Karpas-422 (cell line): Measurements from ENCODE around the gene NPL. TPM values are rescaled to one million over a fixed set of nuclear protein-coding genes. Genes with fewer than 3 reads are reported as not detected.

Experiments used
- DNase-seq: peaks from one replicate; pipeline ENCODE4 v3.0.0-alpha.2; 2015
- H2AFZ ChIP-seq: fragments of 200-600 bp; sonication (generic); 2 replicates; pipeline ENCODE4 v1.6.1; 2014; ENCODE audit warnings: antibody characterized with exemption, low read length, mixed read lengths
- H3K27ac ChIP-seq: fragments of 200-600 bp; sonication (generic); 2 replicates; pipeline ENCODE4 v1.5.1; 2014; ENCODE audit warnings: mild to moderate bottlenecking, low read length, moderate library complexity
- H3K27me3 ChIP-seq: fragments of 200-600 bp; sonication (generic); 2 replicates; pipeline ENCODE4 v1.6.1; 2014; ENCODE audit warnings: low read length, mixed read lengths
- H3K36me3 ChIP-seq: fragments of 200-600 bp; sonication (generic); 2 replicates; pipeline ENCODE4 v1.6.1; 2014; ENCODE audit warnings: low read length, mixed read lengths; ENCODE audit not compliant: insufficient read depth
- H3K4me1 ChIP-seq: fragments of 200-600 bp; sonication (generic); 2 replicates; pipeline ENCODE4 v1.6.1; 2014; ENCODE audit warnings: mild to moderate bottlenecking, low read length, mixed read lengths
- H3K4me2 ChIP-seq: fragments of 200-600 bp; sonication (generic); 2 replicates; pipeline ENCODE4 v1.6.1; 2014; ENCODE audit warnings: low read length, low read depth, mild to moderate bottlenecking; ENCODE audit not compliant: poor library complexity, severe bottlenecking
- H3K4me3 ChIP-seq: fragments of 200-600 bp; sonication (generic); 2 replicates; pipeline ENCODE4 v1.5.1; 2014; ENCODE audit warnings: mild to moderate bottlenecking, antibody characterized with exemption, low read length, mixed read lengths
- H3K79me2 ChIP-seq: fragments of 200-600 bp; sonication (generic); 2 replicates; pipeline ENCODE4 v1.6.1; 2014; ENCODE audit warnings: mild to moderate bottlenecking, low read length, mixed read lengths
- H3K9ac ChIP-seq: fragments of 200-600 bp; sonication (generic); 2 replicates; pipeline ENCODE4 v1.6.0; 2014; ENCODE audit warnings: low read length
- H3K9me2 ChIP-seq: fragments of 200-600 bp; sonication (generic), shearing (Covaris generic); replicated peaks from 2 replicates; pipeline ENCODE4 v1.6.0; 2014; ENCODE audit warnings: mild to moderate bottlenecking, low read length, moderate library complexity; ENCODE audit not compliant: insufficient read depth
- H3K9me3 ChIP-seq: fragments of 300-700, 200-600 bp; sonication (generic); 2 replicates; pipeline ENCODE4 v1.6.1; 2014; ENCODE audit warnings: low read length, mixed read lengths
- H4K20me1 ChIP-seq: fragments of 200-600 bp; sonication (generic); 2 replicates; pipeline ENCODE4 v1.6.1; 2014; ENCODE audit warnings: mild to moderate bottlenecking, antibody characterized with exemption, low read length, low read depth; ENCODE audit not compliant: insufficient read depth
- total RNA-seq: library from RNA; depleted of rRNA; stranded (reverse); fragments of >200 nt; shearing (Covaris generic); gene quantifications from 2 replicates; pipeline ENCODE4 v1.2.3, GENCODE V29; 2014; ENCODE audit warnings: low replicate concordance

The NPL gene
- total RNA-seq, 1 experiment from 2014 or later: 3.2 TPM

DNA sequence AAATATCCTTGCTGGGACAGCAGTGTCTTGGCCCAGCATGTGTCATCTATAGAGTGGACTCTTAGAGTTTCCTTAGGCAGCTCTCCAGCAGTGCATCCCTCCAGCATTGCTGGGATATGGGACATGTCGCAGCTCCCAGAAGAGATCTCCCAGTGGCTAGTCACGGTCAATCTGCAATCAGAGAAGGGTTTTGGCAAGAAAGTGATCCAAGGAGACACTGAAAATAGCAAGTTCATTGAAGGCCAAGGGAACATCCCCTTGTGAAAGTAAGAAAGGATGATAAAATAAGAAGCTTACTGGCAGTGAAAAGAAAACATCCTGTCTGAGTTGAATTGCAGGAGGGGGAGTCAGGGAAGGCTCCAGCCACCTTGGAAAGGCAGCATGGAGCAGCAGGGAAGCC lies 19.3 kb upstream of the NPL start:
- no peaks in the 10 kb centered on the region for H3K27me3 ChIP-seq
- no peaks in the 10 kb centered on the region for H3K4me1 ChIP-seq
- no peaks in the 10 kb centered on the region for H4K20me1 ChIP-seq
- H3K9me2 ChIP-seq: no peaks in the 10 kb centered on the region
- H3K4me2 ChIP-seq: no peak overlapping the region
- H3K9ac ChIP-seq: no peak overlapping the region
- no peak overlapping the region for H3K4me3 ChIP-seq
- H3K9me3 ChIP-seq: no peaks in the 10 kb centered on the region
- no peaks in the 10 kb centered on the region for H3K79me2 ChIP-seq
- H2AFZ ChIP-seq: no peak overlapping the region
- H3K27ac ChIP-seq: no peak overlapping the region
- H3K36me3 ChIP-seq: no peaks in the 10 kb centered on the region
- DNase-seq: no peak

DNA sequence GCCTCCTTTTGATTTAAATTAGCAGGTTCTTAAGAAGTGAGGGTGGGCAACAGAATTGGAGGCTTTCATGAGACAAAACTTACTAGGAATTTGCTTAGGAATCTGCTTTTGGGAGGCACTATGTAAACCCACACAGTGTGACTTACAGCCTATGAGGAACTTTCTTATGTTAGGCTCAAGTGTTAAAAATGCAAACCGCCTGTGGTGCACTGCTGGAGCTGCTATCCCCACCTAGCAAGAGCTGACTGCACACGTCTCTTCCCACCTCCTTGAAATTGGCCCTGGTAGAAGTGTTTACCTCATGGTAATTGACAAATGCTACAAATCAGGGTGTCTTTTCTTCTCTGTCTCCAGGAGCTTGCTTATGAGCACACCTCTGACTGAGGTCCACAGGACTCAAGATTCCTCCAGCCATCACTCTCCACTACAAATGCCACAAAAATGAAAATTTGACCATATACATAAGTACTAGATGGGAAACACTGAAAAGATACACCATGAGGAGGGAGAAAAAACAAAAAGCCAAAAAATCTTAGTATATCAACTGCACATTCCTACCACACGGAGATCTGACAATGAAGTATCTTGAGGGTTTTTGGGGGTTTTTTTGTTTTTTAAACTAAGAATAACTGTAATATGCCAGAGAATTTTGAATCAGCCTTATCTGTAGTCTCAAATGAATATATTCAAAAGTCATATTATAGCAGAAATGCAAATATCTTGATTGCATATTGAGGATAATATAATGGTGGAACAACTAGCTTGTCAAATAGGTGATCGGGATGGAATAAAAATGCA lies 18.2 kb upstream of the NPL start:
- no peak overlapping the region for H3K4me2 ChIP-seq
- H3K4me1 ChIP-seq: no peaks in the 10 kb centered on the region
- no peaks in the 10 kb centered on the region for H3K36me3 ChIP-seq
- H3K9me2 ChIP-seq: no peaks in the 10 kb centered on the region
- H3K9me3 ChIP-seq: no peaks in the 10 kb centered on the region
- H3K4me3 ChIP-seq: no peak overlapping the region
- H4K20me1 ChIP-seq: no peaks in the 10 kb centered on the region
- H3K27ac ChIP-seq: no peak overlapping the region
- H3K9ac ChIP-seq: no peak overlapping the region
- DNase-seq: no peak
- H3K27me3 ChIP-seq: no peaks in the 10 kb centered on the region
- H3K79me2 ChIP-seq: no peaks in the 10 kb centered on the region
- H2AFZ ChIP-seq: no peak overlapping the region

DNA sequence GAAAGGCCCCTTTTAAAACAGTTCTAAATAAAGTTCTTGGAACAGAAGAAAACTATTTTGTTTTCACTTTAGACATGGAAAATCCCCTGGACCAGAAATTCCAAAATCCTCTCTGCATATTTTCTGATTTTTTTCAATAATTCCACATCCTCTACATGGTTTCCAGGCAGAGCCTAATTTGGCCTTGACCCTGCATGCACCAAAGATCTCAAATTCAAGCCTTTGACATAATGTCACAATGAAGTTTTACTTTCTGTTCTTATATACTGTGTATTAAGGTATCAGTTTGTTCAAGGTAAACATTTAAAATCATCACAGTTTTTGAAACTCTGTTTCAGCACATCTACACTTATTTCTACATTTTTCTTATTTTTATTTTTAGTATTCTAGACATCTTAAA lies 12.2 kb upstream of the NPL start:
- Histone ChIP-seq H2AFZ (no peak overlapping the region), H3K4me3 (no peak overlapping the region), H3K9me3 (no peaks in the 10 kb centered on the region), H3K4me2 (no peak overlapping the region), H3K36me3 (no peaks in the 10 kb centered on the region), H3K9ac (no peak overlapping the region), H4K20me1 (no peaks in the 10 kb centered on the region), H3K27ac (no peak overlapping the region), H3K27me3 (no peaks in the 10 kb centered on the region), H3K4me1 (peaks cover 19% of the 10 kb centered on the region), H3K9me2 (no peaks in the 10 kb centered on the region), H3K79me2 (no peaks in the 10 kb centered on the region)
- DNase-seq: no peak

DNA sequence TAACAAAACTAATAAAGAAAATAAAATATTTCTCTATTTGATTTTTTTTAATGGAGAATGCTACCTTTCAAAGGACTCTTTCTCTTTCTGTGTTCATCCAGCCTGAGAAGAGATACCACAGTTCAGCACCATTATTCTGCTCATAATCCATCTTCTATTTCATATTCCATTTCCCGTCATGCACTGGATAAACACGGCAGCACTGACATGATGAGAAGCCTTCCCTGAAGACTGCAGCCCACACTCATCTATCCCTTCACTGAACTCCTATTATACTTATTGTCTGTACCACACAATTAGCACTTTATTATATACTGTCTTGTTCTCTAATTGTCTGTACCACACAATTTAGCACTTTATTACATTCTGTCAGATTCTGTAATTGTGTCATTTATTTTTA lies 10.7 kb upstream of the NPL start:
- no peaks in the 10 kb centered on the region for H3K27me3 ChIP-seq
- no peaks in the 10 kb centered on the region for H3K9me3 ChIP-seq
- no peak overlapping the region for H3K27ac ChIP-seq
- no peak for DNase-seq
- no peak overlapping the region for H3K4me2 ChIP-seq
- no peak overlapping the region for H3K9ac ChIP-seq
- H3K4me3 ChIP-seq: no peak overlapping the region
- H3K9me2 ChIP-seq: no peaks in the 10 kb centered on the region
- no peaks in the 10 kb centered on the region for H3K79me2 ChIP-seq
- no peaks in the 10 kb centered on the region for H4K20me1 ChIP-seq
- H3K36me3 ChIP-seq: no peaks in the 10 kb centered on the region
- no peak overlapping the region for H2AFZ ChIP-seq
- peaks cover 25% of the 10 kb centered on the region for H3K4me1 ChIP-seq

DNA sequence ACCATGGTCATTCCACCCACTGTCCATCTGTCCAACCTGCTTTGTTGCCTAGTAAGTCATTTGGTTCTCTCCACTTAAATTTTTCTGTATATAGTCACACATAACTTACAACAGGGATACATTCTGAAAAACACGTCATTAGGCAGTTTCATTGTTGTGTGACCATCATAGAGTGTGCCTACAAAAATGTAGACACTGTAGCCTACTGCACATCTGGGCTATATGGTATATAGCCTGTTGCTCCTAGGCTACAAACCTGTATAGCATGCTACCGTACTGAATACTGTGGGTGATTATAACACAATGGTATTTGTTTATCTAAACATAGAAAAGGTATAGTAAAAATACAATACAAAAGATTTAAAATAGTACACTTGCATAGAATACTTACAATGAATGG lies 10.0 kb upstream of the NPL start:
- no peak for DNase-seq
- no peak overlapping the region for H3K9ac ChIP-seq
- peaks cover 25% of the 10 kb centered on the region for H3K4me1 ChIP-seq
- no peaks in the 10 kb centered on the region for H4K20me1 ChIP-seq
- H3K36me3 ChIP-seq: no peaks in the 10 kb centered on the region
- H3K4me2 ChIP-seq: no peak overlapping the region
- no peaks in the 10 kb centered on the region for H3K27me3 ChIP-seq
- H3K9me2 ChIP-seq: no peaks in the 10 kb centered on the region
- H2AFZ ChIP-seq: no peak overlapping the region
- H3K79me2 ChIP-seq: no peaks in the 10 kb centered on the region
- H3K4me3 ChIP-seq: no peak overlapping the region
- H3K27ac ChIP-seq: no peak overlapping the region
- no peaks in the 10 kb centered on the region for H3K9me3 ChIP-seq

DNA sequence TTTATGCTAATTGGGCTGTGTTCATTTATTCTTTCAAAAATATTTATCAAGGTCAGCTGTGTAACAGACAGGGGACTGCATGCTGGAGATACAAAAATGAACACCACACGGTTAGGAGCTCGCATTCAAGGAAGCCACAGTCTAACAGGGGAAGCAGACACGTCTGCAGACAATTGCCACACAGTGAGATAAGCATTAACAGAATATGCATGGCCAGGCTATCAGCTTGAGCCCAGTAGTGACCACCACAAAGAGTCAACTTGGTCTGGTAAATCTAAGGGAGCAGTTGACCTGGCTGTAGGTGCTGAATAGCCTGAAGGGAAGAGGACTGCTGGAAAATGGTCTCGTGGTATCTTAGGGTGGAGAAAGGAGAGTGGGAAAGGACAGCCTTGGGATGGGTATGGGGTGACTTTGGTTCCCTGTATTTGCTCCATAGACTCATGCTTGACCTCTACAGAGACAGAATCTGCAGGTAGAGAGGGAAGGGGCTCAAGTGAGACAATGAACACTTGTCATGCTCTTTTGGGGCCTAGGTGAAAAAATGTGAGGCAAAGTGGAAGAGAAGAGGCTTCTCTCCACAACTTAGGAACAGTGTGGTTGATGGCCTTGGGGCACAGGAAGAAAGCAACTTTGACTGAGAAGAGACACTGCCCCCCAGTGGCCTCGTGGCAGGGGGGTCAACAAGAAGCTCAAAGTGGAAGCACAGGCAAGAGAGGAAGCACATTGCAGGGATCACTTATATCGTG lies 7.6 kb upstream of the NPL start:
- Histone ChIP-seq H3K4me2 (no peak overlapping the region), H3K27ac (no peak overlapping the region)

DNA sequence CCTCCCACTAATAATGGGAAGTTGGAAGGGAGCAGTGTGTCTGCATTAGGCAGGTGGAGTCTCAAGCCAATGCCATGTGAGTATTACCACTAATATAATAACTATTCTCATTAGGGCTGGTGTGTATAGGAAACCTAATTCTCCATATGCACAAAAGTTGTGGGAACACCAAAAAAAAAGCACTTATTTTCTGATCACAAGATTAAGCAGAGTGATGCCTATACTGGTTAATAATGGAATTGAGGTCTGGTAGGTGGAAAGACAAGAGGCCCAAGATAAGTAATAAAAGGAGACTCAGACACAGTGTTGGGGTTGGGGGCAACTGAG lies 7.0 kb upstream of the NPL start:
- H3K36me3 ChIP-seq: no peaks in the 10 kb centered on the region
- H3K9ac ChIP-seq: no peak overlapping the region
- no peaks in the 10 kb centered on the region for H3K9me3 ChIP-seq
- H3K4me2 ChIP-seq: no peak overlapping the region
- H3K79me2 ChIP-seq: no peaks in the 10 kb centered on the region
- H2AFZ ChIP-seq: no peak overlapping the region
- no peaks in the 10 kb centered on the region for H4K20me1 ChIP-seq
- no peak overlapping the region for H3K27ac ChIP-seq
- no peaks in the 10 kb centered on the region for H3K27me3 ChIP-seq
- DNase-seq: no peak
- no peaks in the 10 kb centered on the region for H3K9me2 ChIP-seq
- peaks cover 27% of the 10 kb centered on the region for H3K4me1 ChIP-seq
- H3K4me3 ChIP-seq: no peak overlapping the region

More for the DNA sequence above, 7.6 kb upstream of the NPL start:
- no peaks in the 10 kb centered on the region for H3K27me3 ChIP-seq
- H3K9me2 ChIP-seq: no peaks in the 10 kb centered on the region
- H2AFZ ChIP-seq: no peak overlapping the region
- peaks cover 27% of the 10 kb centered on the region for H3K4me1 ChIP-seq
- H3K36me3 ChIP-seq: no peaks in the 10 kb centered on the region
- H4K20me1 ChIP-seq: no peaks in the 10 kb centered on the region
- H3K4me3 ChIP-seq: no peak overlapping the region
- H3K9ac ChIP-seq: no peak overlapping the region
- peak; percentile 93 for DNase-seq
- no peaks in the 10 kb centered on the region for H3K79me2 ChIP-seq
- no peaks in the 10 kb centered on the region for H3K9me3 ChIP-seq

DNA sequence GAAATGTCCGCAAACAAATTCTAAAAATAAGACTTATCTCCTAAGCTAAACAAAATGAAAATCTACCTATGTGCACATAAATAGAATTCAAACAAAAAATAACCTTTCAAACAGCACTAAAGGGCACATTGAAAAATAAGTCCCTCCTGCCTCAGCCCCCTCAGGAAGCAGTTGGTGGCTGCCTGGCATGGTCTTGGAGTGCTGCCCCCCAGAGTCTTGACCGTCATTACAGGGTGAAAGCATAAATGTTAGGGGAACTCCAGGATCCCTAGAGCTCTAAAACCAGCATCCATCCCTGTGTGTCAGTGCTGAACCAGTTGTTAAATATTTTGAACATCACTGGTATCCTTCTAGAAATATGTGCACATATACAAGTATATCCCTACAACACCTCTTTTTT lies 6.5 kb upstream of the NPL start:
- Histone ChIP-seq H3K79me2 (no peaks in the 10 kb centered on the region), H3K4me3 (no peak overlapping the region), H3K4me2 (no peak overlapping the region), H3K36me3 (no peaks in the 10 kb centered on the region), H2AFZ (no peak overlapping the region), H4K20me1 (no peaks in the 10 kb centered on the region), H3K9me3 (no peaks in the 10 kb centered on the region), H3K4me1 (peaks cover 27% of the 10 kb centered on the region), H3K27me3 (no peaks in the 10 kb centered on the region), H3K27ac (no peak overlapping the region), H3K9ac (no peak overlapping the region), H3K9me2 (no peaks in the 10 kb centered on the region)
- no peak for DNase-seq
